Measurements from ENCODE around the gene PPP1R37.

PPP1R37 gene

GRCh38 chr19:45162608-45163143, 69.7 kb downstream of the PPP1R37 start:
- POLR2A ChIA-PET (ENCODE audit: low non-redundant PET) = no interaction called here
- CTCF ChIA-PET = interaction anchor here (0.7 kb wide), 1 partner anchor 16 kb away, joined by 3 read pairs; no protein-coding TSS in a partner anchor
- DNase-seq (ENCODE audit: low spot score) = no peak
- peak overlapping the region; percentile 89 for H3K27ac ChIP-seq
- TF ChIP-seq, protein P1, sequence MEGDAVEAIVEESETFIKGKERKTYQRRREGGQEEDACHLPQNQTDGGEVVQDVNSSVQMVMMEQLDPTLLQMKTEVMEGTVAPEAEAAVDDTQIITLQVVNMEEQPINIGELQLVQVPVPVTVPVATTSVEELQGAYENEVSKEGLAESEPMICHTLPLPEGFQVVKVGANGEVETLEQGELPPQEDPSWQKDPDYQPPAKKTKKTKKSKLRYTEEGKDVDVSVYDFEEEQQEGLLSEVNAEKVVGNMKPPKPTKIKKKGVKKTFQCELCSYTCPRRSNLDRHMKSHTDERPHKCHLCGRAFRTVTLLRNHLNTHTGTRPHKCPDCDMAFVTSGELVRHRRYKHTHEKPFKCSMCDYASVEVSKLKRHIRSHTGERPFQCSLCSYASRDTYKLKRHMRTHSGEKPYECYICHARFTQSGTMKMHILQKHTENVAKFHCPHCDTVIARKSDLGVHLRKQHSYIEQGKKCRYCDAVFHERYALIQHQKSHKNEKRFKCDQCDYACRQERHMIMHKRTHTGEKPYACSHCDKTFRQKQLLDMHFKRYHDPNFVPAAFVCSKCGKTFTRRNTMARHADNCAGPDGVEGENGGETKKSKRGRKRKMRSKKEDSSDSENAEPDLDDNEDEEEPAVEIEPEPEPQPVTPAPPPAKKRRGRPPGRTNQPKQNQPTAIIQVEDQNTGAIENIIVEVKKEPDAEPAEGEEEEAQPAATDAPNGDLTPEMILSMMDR (conservative IDR thresholded peaks at IDR 0.05; ENCODE audit: low read depth) = no peak

- POLR2A ChIA-PET (ENCODE audit: low non-redundant PET) = no interaction called here
- DNase-seq (ENCODE audit: low spot score) = no peak
- CTCF ChIA-PET = no interaction called here
- H3K27ac ChIP-seq = peak overlapping the region; percentile 89
- TF ChIP-seq, protein P1 (conservative IDR thresholded peaks at IDR 0.05; ENCODE audit: low read depth) = no peak
Observed at GRCh38 chr19:45163156-45163555, 70.2 kb downstream of the PPP1R37 start.

- ChIA-PET POLR2A (ENCODE audit: low non-redundant PET) (interaction anchor here (1.4 kb wide), 1 partner anchor 14 kb away, joined by 3 read pairs; the partner anchor contains the start of gene TRAPPC6A), CTCF (no interaction called here)
- DNase-seq (ENCODE audit: low spot score) = no peak
Observed at GRCh38 chr19:45163751-45164460, 70.9 kb downstream of the PPP1R37 start.

GRCh38 chr19:45164577-45165335, 71.8 kb downstream of the PPP1R37 start:
- CTCF ChIA-PET = interaction anchor here (0.6 kb wide), 1 partner anchor 76 kb away, joined by 4 read pairs; no protein-coding TSS in a partner anchor
- POLR2A ChIA-PET (ENCODE audit: low non-redundant PET) = interaction anchor here (1.4 kb wide), 1 partner anchor 13 kb away, joined by 3 read pairs; the partner anchor contains the start of gene TRAPPC6A
- peak; percentile 67 for DNase-seq (ENCODE audit: low spot score)
- peak overlapping the region; percentile 89 for H3K27ac ChIP-seq
- TF ChIP-seq, protein P1 (conservative IDR thresholded peaks at IDR 0.05; ENCODE audit: low read depth) = no peak

More at GRCh38 chr19:45163751-45164460, 70.9 kb downstream of the PPP1R37 start:
- H3K27ac ChIP-seq = peak overlapping the region; percentile 89
- TF ChIP-seq, protein P1 (conservative IDR thresholded peaks at IDR 0.05; ENCODE audit: low read depth) = no peak

DNA sequence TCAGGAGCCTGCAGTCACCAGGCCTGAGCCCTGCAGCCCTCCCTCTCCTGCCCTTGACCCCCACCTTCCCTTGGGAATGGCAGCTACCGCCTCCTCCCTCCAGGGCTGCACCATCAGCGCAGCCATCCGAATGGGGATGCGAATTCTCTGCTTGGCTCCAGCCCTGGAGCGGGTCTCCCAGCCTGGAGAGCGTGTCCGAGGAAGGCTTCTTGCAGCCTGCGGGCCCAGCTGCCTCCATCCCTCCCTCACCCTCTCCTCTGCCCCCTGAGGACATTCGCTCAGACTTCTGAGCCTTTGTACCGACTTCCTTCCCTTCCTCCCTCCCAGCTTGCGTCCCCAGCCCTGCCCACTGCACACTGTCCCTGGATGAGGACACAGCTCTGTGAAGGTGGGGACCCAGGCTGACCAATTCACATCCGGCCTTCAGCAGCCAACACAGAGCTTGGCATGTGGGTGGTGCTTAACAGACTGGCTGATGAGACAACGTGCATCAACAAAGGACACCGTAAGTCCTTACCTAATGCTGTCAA, 73.8 kb downstream of the PPP1R37 start:
- no peak for DNase-seq (ENCODE audit: low spot score)
- TF ChIP-seq, protein P1 (conservative IDR thresholded peaks at IDR 0.05; ENCODE audit: low read depth) = no peak
- H3K27ac ChIP-seq = peak overlapping the region; percentile 89
- ChIA-PET POLR2A (ENCODE audit: low non-redundant PET) (no interaction called here), CTCF (interaction anchor here (0.6 to 0.7 kb wide), 2 partner anchors 41 to 260 kb away, joined by 3 read pairs; no protein-coding TSS in a partner anchor)

GRCh38 chr19:45168767-45169351, 75.9 kb downstream of the PPP1R37 start:
- POLR2A ChIA-PET (ENCODE audit: low non-redundant PET) = no interaction called here
- TF ChIP-seq, protein P1 (conservative IDR thresholded peaks at IDR 0.05; ENCODE audit: low read depth) = no peak
- peak overlapping the region; percentile 89 for H3K27ac ChIP-seq
- no peak for DNase-seq (ENCODE audit: low spot score)
- CTCF ChIA-PET = no interaction called here
